DMS53 (cell line): ENCODE measurements around the gene TMEM179B.
A peak's percentile ranks its signal among the peaks of the same experiment; 100 is the strongest.
"Not testable (repeated sequence)": the region's sequence is repeated elsewhere in the genome, so short reads cannot be mapped to it uniquely, and the experiment has no call there.

Source experiments
- DNase-seq: peaks from one replicate; lab custom pipeline; 2025; lab: John Stamatoyannopoulos, UW

Gene TMEM179B

DNA sequence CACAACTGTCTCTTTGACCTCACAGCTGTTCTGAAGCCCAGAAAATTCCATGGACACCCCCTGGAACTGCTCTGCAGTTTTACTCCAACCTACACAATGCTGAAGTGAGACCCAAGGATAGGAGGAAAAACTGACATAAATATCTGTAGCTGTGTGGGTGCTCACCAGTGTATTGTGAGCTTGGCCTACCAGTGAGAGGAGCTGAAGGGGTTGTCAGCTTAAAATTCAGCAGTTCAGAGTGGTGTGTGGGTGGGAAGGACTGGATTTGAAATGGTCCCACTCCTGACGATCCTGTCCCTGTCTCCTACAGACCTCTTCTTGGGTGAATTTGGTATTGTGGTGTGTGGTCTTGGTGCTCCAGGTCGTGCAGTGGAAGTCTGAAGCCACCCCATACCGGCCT, 2.4 kb downstream of the TMEM179B start:
- no peak for DNase-seq

- DNase-seq: peak; percentile 92
Measured at GRCh38 chr11:62791501-62792201, 4.4 kb downstream of the TMEM179B start, which contains the start of gene TMEM223. TMEM223 (minus strand) TSS chr11:62792006; CDS start chr11:62791994, 12 bp downstream.

DNA sequence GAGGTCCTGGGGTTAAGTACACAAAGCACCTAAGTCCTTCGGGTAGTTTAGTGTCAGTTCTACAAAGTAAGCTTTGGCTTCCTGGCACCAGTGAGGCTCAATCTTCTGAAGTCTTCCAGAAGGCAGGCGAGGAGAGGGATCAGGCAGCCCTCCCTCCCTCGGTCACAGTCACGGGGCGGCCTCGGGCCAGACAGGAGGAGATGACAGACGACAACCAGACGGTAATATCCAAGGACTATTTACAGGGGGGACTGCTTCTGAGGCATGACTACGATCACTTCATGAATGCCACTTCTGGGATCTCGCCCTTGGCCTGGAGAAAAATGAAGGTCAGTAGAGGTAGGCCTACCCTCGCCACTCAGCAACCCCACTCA, 5.0 kb downstream of the TMEM179B start:
- peak; percentile 68 for DNase-seq

- DNase-seq: no peak
Measured at GRCh38 chr11:62794201-62794775, 7.1 kb downstream of the TMEM179B start.

GRCh38 chr11:62796281-62796680, 9.1 kb downstream of the TMEM179B start:
- no peak for DNase-seq

- no peak for DNase-seq
Measured at GRCh38 chr11:62799486-62799885, 12.3 kb downstream of the TMEM179B start.

DNA sequence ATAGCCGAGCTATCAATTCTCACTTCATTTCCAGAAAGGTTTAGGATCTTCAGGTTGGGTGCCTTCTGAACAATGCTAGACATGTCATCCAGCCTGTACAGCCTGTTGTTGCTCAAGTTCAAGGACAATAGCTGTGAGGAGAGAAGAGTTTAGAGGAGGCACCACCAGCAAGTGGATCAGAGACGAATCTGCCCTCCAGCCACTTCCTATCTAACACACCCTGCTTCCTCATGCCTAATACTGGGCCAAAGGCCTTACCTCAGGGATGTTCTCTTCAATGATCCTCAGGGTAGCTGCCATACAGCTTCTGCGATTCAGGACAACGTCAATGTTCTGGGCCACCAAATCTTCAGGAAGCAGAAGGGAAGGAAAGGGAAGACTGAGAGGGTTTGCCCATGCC, 13.9 kb downstream of the TMEM179B start:
- no peak for DNase-seq

- peak; percentile 62 for DNase-seq
Measured at GRCh38 chr11:62804310-62805075, 17.3 kb downstream of the TMEM179B start.

- peak; percentile 98 for DNase-seq
Measured at GRCh38 chr11:62805076-62805892, 18.1 kb downstream of the TMEM179B start, which contains the start of gene NXF1. NXF1 (minus strand) TSS chr11:62805440; CDS start chr11:62805356, 84 bp downstream.

DNA sequence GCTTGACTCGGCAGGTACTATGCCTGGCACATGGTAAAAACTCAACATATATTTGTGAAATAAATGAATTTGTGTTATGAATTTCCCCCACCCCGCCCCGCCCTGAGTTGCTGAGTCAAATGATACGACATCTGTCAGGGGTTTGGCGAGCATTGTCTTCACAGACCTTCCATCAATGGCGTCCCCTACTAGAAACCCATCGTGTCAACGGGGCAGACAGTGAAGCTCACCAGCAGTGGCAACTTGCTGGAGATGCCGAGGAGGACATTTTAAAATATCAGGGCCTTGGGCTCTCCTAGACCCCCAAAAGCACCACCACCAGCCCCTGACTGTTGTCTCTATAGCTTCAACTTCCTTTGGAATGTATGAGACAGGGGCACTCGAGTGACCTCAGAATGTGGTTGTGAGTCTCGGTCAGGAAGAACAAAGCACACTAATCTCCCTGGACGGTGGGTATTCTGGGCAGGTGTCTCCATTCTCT, 18.8 kb downstream of the TMEM179B start:
- DNase-seq: peak; percentile 66

DNA sequence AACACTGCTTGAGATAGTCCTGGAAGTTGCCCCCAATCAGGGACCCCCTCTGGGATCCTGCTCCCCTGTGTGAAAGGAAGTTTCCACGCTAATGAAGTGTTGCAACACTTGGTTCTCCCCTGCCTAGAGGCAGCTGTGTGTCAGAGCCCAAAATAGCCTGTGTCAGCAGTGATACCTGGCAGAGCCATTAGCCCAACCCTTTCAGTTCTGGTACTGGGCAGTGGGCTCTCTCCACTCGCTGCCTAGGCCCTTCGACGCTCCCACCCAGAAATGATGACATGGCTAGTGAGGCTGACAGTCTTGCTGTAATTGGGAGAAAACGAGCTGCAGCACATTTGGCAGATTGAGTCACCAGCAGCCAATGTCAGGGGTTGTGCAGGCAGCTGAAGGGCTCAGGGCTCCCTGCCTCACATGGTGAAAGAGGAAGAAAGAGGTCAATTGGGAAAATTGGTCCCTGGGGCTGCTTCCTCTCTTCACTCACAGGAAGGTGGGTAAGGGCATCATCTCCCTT, 19.5 kb downstream of the TMEM179B start:
- peak; percentile 30 for DNase-seq

DNA sequence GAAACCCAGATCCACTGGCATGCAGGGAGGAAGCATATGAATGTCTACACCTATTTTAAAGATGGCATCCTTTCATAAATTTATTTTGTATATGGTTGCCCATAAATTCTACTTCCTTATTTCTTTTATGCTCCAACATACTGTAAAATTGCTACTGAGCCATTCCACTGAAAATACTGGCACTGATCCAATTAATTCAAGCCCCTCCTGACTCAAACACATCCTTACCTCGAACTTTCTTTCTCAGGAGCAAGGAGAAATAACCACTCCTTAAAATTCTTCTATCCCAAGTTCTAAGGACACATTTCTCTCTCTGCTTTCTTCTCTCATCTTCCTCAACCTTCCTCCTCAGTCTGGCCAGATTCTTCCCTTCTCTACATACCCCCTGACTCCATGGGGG, 23.5 kb downstream of the TMEM179B start:
- no peak for DNase-seq

GRCh38 chr11:62811659-62812058, 24.5 kb downstream of the TMEM179B start:
- DNase-seq: no peak

GRCh38 chr11:62816557-62816956, 29.4 kb downstream of the TMEM179B start:
- DNase-seq: no peak

DNA sequence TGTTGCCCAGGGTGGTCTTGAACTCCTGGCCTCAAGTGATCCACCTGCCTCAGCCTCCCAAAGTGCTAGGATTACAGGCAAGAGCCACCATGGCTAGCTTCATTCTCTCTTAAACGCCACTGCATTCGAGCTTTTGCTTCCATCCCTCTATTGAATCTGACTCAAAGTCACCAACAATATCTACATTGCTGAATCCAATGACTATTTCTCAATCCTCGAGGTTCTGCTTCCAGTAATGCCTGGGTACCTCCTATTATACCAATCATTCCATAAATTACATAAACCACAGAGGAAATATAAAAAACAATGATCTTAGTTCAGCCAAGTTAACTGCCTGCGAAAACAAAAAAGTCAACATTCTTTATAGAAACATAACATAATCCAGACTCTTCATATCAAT, 29.9 kb downstream of the TMEM179B start:
- no peak for DNase-seq

- DNase-seq: no peak
Measured at GRCh38 chr11:62823677-62824076, 36.5 kb downstream of the TMEM179B start.

GRCh38 chr11:62828130-62828529, 40.9 kb downstream of the TMEM179B start:
- not testable (repeated sequence) for DNase-seq

GRCh38 chr11:62830904-62831519, 43.8 kb downstream of the TMEM179B start:
- no peak for DNase-seq

- peak; percentile 99 for DNase-seq
Measured at GRCh38 chr11:62831520-62832335, 44.5 kb downstream of the TMEM179B start, which contains the start of gene STX5. STX5 (minus strand) TSS chr11:62832051; CDS start chr11:62831243, 808 bp downstream.
